Cardiac fibroblast (primary cell): Measurements from ENCODE around the gene BAAT.
"Not testable (repeated sequence)": the region's sequence is repeated elsewhere in the genome, so short reads cannot be mapped to it uniquely, and the experiment has no call there.

Experiments
- DNase-seq, 2 donors: peaks; one replicate each; pipeline versions ENCODE4 v3.0.0 to v3.0.0-alpha.2; 2010; ENCODE audit warnings: low read depth in 2 of 2
- H3K4me3 ChIP-seq, 2 donors: replicated peaks in 1 of 2; 1 replicate in 1 of 2; 2 replicates in 1 of 2; pipeline ENCODE4 v1.5.1; 2011; ENCODE audit warnings: low read depth in 2 of 2, low read length in 2 of 2, mild to moderate bottlenecking in 2 of 2, moderate library complexity in 1 of 2
- CTCF ChIP-seq: IDR thresholded peaks from one replicate; pipeline ENCODE4 v1.5.1; 2011; ENCODE audit warnings: low read depth, mild to moderate bottlenecking, low read length, inconsistent platforms

The BAAT gene

GRCh38 chr9:101384873-101385536, at the start of gene BAAT:
TSS of gene BAAT (minus strand) at chr9:101385006. CDS start at chr9:101371404, 13,602 bp downstream.
- DNase-seq, H3K4me3 ChIP-seq: not testable (repeated sequence)

- no peak for TF ChIP-seq CTCF
- DNase-seq, result no peak
- no peak overlapping the region for H3K4me3 ChIP-seq
These were observed 48.4 kb upstream of the BAAT start for GRCh38 chr9:101433229-101433628.

- H3K4me3 ChIP-seq, result no peak overlapping the region
- no peak for TF ChIP-seq CTCF
- DNase-seq, result no peak
These were observed 47.9 kb upstream of the BAAT start for GRCh38 chr9:101432740-101433139.

GRCh38 chr9:101432171-101432570, 47.4 kb upstream of the BAAT start:
- no peak for TF ChIP-seq CTCF

GRCh38 chr9:101429736-101430135, 44.9 kb upstream of the BAAT start:
- TF ChIP-seq CTCF, result no peak
- DNase-seq, result no peak
- no peak overlapping the region for H3K4me3 ChIP-seq

More at GRCh38 chr9:101432171-101432570, 47.4 kb upstream of the BAAT start:
- DNase-seq, result no peak
- no peak overlapping the region for H3K4me3 ChIP-seq

GRCh38 chr9:101428909-101429308, 44.1 kb upstream of the BAAT start:
- DNase-seq, result no peak
- H3K4me3 ChIP-seq, result no peak overlapping the region
- no peak for TF ChIP-seq CTCF

GRCh38 chr9:101427957-101428655, 43.3 kb upstream of the BAAT start:
- H3K4me3 ChIP-seq, result no peak overlapping the region
- no peak for TF ChIP-seq CTCF

More at GRCh38 chr9:101427957-101428655, 43.3 kb upstream of the BAAT start:
- DNase-seq, result no peak
